ENCODE measurements around the gene SMARCD3. TPM values are rescaled to one million over a fixed set of nuclear protein-coding genes. Genes with fewer than 3 reads are reported as not detected.

SMARCD3 gene
- total RNA-seq, 1 experiment from 2014 or later = 4.6 TPM

- Histone ChIP-seq H2AFZ (no peak overlapping the region), H3K4me3 (no peak overlapping the region), H3K79me2 (ENCODE audit: low read depth) (peaks cover 32% of the 10 kb centered on the region), H3K4me2 (no peak overlapping the region), H4K20me1 (ENCODE audit: insufficient read depth) (peaks cover 52% of the 10 kb centered on the region), H3K27me3 (ENCODE audit: insufficient read depth, low read depth) (no peaks in the 10 kb centered on the region), H3K27ac (no peak overlapping the region), H3F3A (ENCODE audit: insufficient read depth, low read depth) (peaks cover 8% of the 10 kb centered on the region), H3K9me3 (ENCODE audit: insufficient read depth, low read depth) (no peaks in the 10 kb centered on the region), H3K36me3 (ENCODE audit: low read depth) (peaks cover 22% of the 10 kb centered on the region; the same call in 1 of the 2 replicates), H3K4me1 (replicated peaks; ENCODE audit: insufficient read depth) (peaks cover 9% of the 10 kb centered on the region), H3K9me2 (ENCODE audit: insufficient read depth) (no peaks in the 10 kb centered on the region)
- DNase-seq = no peak
- TF ChIP-seq CTCF (conservative IDR thresholded peaks at IDR 0.05) (no peak), EZH2 (IDR thresholded peaks at IDR 0.05; ENCODE audit: low read depth) (no peak)
- no TSS peak for BruUV-seq (replicated peaks)
- intact Hi-C loops (cut with micrococcal nuclease; ENCODE audit: unreplicated experiment) = no loop called here
- ChIA-PET CTCF (no interaction called here), POLR2A (ENCODE audit: unreplicated experiment) (no interaction called here)
Observed at GRCh38 chr7:151238190-151238810, 10.2 kb downstream of the SMARCD3 start.

DNA sequence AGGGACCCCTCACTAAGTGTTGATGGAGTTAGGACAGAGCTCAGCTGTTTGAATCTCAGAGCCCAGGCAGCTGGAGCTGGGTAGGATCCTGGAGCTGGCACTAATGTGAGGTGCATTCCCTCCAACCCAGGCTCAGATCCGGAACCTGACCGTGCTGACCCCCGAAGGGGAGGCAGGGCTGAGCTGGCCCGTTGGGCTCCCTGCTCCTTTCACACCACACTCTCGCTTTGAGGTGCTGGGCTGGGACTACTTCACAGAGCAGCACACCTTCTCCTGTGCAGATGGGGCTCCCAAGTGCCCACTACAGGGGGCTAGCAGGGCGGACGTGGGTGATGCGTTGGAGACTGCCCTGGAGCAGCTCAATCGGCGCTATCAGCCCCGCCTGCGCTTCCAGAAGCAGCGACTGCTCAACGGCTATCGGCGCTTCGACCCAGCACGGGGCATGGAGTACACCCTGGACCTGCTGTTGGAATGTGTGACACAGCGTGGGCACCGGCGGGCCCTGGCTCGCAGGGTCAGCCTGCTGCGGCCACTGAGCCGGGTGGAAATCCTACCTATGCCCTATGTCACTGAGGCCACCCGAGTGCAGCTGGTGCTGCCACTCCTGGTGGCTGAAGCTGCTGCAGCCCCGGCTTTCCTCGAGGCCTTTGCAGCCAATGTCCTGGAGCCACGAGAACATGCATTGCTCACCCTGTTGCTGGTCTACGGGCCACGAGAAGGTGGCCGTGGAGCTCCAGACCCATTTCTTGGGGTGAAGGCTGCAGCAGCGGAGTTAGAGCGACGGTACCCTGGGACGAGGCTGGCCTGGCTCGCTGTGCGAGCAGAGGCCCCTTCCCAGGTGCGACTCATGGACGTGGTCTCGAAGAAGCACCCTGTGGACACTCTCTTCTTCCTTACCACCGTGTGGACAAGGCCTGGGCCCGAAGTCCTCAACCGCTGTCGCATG, 11.0 kb downstream of the SMARCD3 start:
- H4K20me1 ChIP-seq (ENCODE audit: insufficient read depth) = peaks cover 52% of the 10 kb centered on the region
- TF ChIP-seq EZH2 (IDR thresholded peaks at IDR 0.05; ENCODE audit: low read depth) = no peak
- TF ChIP-seq CTCF (conservative IDR thresholded peaks at IDR 0.05) = no peak
- no peaks in the 10 kb centered on the region for H3K27me3 ChIP-seq (ENCODE audit: insufficient read depth, low read depth)
- H3K4me1 ChIP-seq (replicated peaks; ENCODE audit: insufficient read depth) = peaks cover 10% of the 10 kb centered on the region
- DNase-seq = no peak
- H2AFZ ChIP-seq = no peak overlapping the region
- peaks cover 40% of the 10 kb centered on the region for H3K79me2 ChIP-seq (ENCODE audit: low read depth)
- intact Hi-C loops (cut with micrococcal nuclease; ENCODE audit: unreplicated experiment) = no loop called here
- H3K9me2 ChIP-seq (ENCODE audit: insufficient read depth) = no peaks in the 10 kb centered on the region
- peaks cover 22% of the 10 kb centered on the region; the same call in 1 of the 2 replicates for H3K36me3 ChIP-seq (ENCODE audit: low read depth)
- H3K27ac ChIP-seq = no peak overlapping the region
- POLR2A ChIA-PET (ENCODE audit: unreplicated experiment) = interaction anchor here (0.6 kb wide), 1 partner anchor 15 kb away, joined by 7 read pairs; no protein-coding TSS in a partner anchor
- CTCF ChIA-PET = no interaction called here
- no peaks in the 10 kb centered on the region for H3K9me3 ChIP-seq (ENCODE audit: insufficient read depth, low read depth)
- BruUV-seq (replicated peaks) = no TSS peak
- no peak overlapping the region for H3K4me2 ChIP-seq
- no peak overlapping the region for H3K4me3 ChIP-seq
- H3F3A ChIP-seq (ENCODE audit: insufficient read depth, low read depth) = peaks cover 3% of the 10 kb centered on the region

- peaks cover 22% of the 10 kb centered on the region; the same call in 1 of the 2 replicates for H3K36me3 ChIP-seq (ENCODE audit: low read depth)
- H3K9me3 ChIP-seq (ENCODE audit: insufficient read depth, low read depth) = no peaks in the 10 kb centered on the region
- H3K9me2 ChIP-seq (ENCODE audit: insufficient read depth) = no peaks in the 10 kb centered on the region
- peaks cover 15% of the 10 kb centered on the region for H3K4me1 ChIP-seq (replicated peaks; ENCODE audit: insufficient read depth)
- peaks cover 52% of the 10 kb centered on the region for H4K20me1 ChIP-seq (ENCODE audit: insufficient read depth)
- no peak overlapping the region for H3K4me3 ChIP-seq
- TF ChIP-seq CTCF (conservative IDR thresholded peaks at IDR 0.05) (no peak), EZH2 (IDR thresholded peaks at IDR 0.05; ENCODE audit: low read depth) (no peak)
- no peak overlapping the region for H2AFZ ChIP-seq
- H3K79me2 ChIP-seq (ENCODE audit: low read depth) = peaks cover 41% of the 10 kb centered on the region
- H3K27ac ChIP-seq = no peak overlapping the region
- 0 out of 2 replicates have a peak, but pooled peaks cover 3% of the 10 kb centered on the region for H3F3A ChIP-seq (ENCODE audit: insufficient read depth, low read depth)
- H3K27me3 ChIP-seq (ENCODE audit: insufficient read depth, low read depth) = no peaks in the 10 kb centered on the region
- DNase-seq = no peak
- POLR2A ChIA-PET (ENCODE audit: unreplicated experiment) = no interaction called here
- CTCF ChIA-PET = interaction anchor here (0.6 kb wide), 1 partner anchor 1760 kb away, joined by 3 read pairs; no protein-coding TSS in a partner anchor
- intact Hi-C loops (cut with micrococcal nuclease; ENCODE audit: unreplicated experiment) = no loop called here
- BruUV-seq (replicated peaks) = no TSS peak
- no peak overlapping the region for H3K4me2 ChIP-seq
Observed at GRCh38 chr7:151236406-151236805, 12.1 kb downstream of the SMARCD3 start.
